ENCODE results near the gene EEA1. TPM values are rescaled to one million over a fixed set of nuclear protein-coding genes. Genes with fewer than 3 reads are reported as not detected.
A peak's percentile ranks its signal among the peaks of the same experiment; 100 is the strongest.

EEA1 gene
- total RNA-seq, 3 donors from 2014 or later: 34.2 to 35.8 (median 34.6) TPM

- intact Hi-C loops (cut with DNase I, micrococcal nuclease): no loop called here
Observed at GRCh38 chr12:92845329-92845728, 83.8 kb downstream of the EEA1 start.

GRCh38 chr12:92844151-92844763 is 84.8 kb downstream of the EEA1 start:
- no peaks in the 10 kb centered on the region for H3K9me3 ChIP-seq
- TF ChIP-seq, protein P1, sequence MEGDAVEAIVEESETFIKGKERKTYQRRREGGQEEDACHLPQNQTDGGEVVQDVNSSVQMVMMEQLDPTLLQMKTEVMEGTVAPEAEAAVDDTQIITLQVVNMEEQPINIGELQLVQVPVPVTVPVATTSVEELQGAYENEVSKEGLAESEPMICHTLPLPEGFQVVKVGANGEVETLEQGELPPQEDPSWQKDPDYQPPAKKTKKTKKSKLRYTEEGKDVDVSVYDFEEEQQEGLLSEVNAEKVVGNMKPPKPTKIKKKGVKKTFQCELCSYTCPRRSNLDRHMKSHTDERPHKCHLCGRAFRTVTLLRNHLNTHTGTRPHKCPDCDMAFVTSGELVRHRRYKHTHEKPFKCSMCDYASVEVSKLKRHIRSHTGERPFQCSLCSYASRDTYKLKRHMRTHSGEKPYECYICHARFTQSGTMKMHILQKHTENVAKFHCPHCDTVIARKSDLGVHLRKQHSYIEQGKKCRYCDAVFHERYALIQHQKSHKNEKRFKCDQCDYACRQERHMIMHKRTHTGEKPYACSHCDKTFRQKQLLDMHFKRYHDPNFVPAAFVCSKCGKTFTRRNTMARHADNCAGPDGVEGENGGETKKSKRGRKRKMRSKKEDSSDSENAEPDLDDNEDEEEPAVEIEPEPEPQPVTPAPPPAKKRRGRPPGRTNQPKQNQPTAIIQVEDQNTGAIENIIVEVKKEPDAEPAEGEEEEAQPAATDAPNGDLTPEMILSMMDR (IDR thresholded peaks at IDR 0.05): no peak
- intact Hi-C loops (cut with DNase I, micrococcal nuclease): no loop called here
- H3K4me3 ChIP-seq: no peak overlapping the region
- H3K4me1 ChIP-seq (ENCODE audit: low read depth): no peaks in the 10 kb centered on the region
- DNase-seq: no peak
- H3K36me3 ChIP-seq (ENCODE audit: low read depth): no peaks in the 10 kb centered on the region
- ATAC-seq: no peak

More at GRCh38 chr12:92845329-92845728, 83.8 kb downstream of the EEA1 start:
- Histone ChIP-seq H3K4me3 (no peak overlapping the region), H3K4me1 (ENCODE audit: low read depth) (no peaks in the 10 kb centered on the region), H3K36me3 (ENCODE audit: low read depth) (no peaks in the 10 kb centered on the region), H3K9me3 (no peaks in the 10 kb centered on the region)
- no peak for DNase-seq
- TF ChIP-seq, protein P1 (IDR thresholded peaks at IDR 0.05): no peak
- no peak for ATAC-seq

DNA sequence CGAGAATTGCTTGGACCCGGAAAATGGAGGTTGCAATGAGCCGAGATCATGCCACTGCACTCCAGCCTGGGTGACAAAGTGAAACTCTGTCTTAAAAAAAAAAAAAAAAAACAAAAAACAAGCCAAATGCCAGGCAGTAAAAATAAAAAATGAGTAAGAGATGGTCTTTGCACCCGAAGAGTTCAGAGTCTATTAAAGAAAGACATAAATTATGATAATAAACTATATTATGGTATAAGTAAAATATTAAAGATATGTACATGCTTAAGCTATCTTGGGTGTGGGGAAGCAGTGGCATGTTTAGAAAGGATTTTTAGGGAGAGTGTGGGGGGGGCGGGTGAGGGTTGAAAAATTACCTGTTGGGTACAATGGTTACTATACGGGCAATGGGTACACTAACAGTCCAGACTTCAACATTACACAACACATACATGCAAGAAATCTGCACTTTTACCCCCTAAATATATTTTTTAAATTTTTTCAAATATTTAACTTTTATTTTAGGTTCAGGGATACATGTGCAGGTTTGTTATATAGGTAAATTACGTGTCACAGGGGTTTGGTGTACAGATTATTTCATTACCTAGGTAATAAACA is 99.3 kb downstream of the EEA1 start:
- Histone ChIP-seq H3K4me1 (ENCODE audit: low read depth) (no peaks in the 10 kb centered on the region), H3K4me3 (no peak overlapping the region), H3K9me3 (no peaks in the 10 kb centered on the region), H3K36me3 (ENCODE audit: low read depth) (no peaks in the 10 kb centered on the region)
- ATAC-seq: peak; percentile 9
- TF ChIP-seq, protein P1 (IDR thresholded peaks at IDR 0.05): no peak
- no peak for DNase-seq
- intact Hi-C loops (cut with DNase I, micrococcal nuclease): no loop called here

DNA sequence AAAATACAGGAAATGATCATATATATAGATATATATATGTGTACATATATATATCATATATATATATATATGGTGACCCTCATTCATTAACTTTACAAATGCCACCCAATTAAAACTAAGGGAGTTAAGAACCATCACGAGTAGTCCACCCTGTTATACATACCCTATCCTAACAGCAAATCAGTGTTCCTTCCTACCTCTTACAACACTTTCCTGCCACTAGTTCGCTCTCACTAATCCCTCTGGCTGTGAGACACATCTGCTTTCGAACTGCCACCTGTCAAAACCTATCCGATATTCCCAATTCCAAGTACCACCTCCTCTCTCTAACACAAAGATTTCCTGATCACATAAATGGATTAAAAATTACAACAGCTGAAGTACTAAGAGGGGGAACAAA is 100.5 kb downstream of the EEA1 start:
- H3K36me3 ChIP-seq (ENCODE audit: low read depth): no peaks in the 10 kb centered on the region
- no peaks in the 10 kb centered on the region for H3K9me3 ChIP-seq
- no peak overlapping the region for H3K4me3 ChIP-seq
- no peak for ATAC-seq
- TF ChIP-seq, protein P1 (IDR thresholded peaks at IDR 0.05): no peak
- H3K4me1 ChIP-seq (ENCODE audit: low read depth): no peaks in the 10 kb centered on the region
- DNase-seq: no peak
- intact Hi-C loops (cut with DNase I, micrococcal nuclease): no loop called here

GRCh38 chr12:92827836-92828431 is 101.2 kb downstream of the EEA1 start:
- Histone ChIP-seq H3K36me3 (ENCODE audit: low read depth) (no peaks in the 10 kb centered on the region), H3K4me3 (no peak overlapping the region), H3K4me1 (ENCODE audit: low read depth) (no peaks in the 10 kb centered on the region), H3K9me3 (no peaks in the 10 kb centered on the region)
- ATAC-seq: peak; percentile 62
- intact Hi-C loops (cut with DNase I, micrococcal nuclease): no loop called here
- TF ChIP-seq, protein P1 (IDR thresholded peaks at IDR 0.05): peak; percentile 42
- peak in 1 of 3 donors; percentile 74 for DNase-seq
